ENCODE data around the gene AVPR2. TPM values are rescaled to one million over a fixed set of nuclear protein-coding genes. Genes with fewer than 3 reads are reported as not detected.

Gene AVPR2
- total and polyA plus RNA-seq, 9 of the 15 experiments (the other 6 are each of a cell fraction or from before 2014, with no cell fraction given) = not detected

DNA sequence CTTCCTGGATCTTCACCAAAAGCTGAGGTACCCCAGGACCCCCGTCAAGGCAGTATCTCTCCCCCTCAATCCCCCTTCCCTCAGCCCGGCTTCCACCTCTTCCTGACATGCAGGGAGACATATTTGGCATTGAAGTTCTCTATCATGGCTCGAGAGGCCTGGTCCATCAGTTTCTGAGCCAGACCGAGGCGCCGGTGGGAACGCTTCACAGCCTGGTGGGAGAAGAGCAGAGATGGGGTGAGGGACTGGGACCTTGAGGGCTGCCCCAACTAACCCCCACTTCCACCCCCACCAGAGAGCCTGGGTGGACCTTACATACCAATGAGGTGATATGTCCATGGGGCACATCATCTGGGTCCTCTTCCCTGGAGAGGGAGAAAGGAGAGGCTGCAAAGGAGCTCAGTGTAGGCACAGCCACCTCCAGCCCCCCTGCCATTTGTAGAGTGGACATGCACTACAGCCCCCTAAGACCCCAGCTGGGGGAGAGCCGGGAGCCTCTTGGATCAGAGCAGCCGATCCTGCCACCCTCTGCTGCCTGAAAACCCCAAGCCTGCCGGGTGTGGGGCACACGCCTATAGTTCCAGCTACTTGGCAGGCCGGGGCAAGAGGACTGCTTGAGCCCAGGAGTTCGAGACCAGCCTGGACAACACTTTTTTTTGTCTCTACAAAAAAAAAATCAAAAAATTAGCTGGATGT lies 27.9 kb downstream of the AVPR2 start:
- no peak for ATAC-seq
- FAIRE-seq = no peak
- Histone ChIP-seq H3K9me3 (replicated peaks; ENCODE audit: control insufficient read depth, insufficient read depth, low read depth, low read length) (no peaks in the 10 kb centered on the region), H4K20me1 (replicated peaks; ENCODE audit: control insufficient read depth, insufficient read depth, low read length) (no peaks in the 10 kb centered on the region), H3K79me2 (ENCODE audit: control insufficient read depth, insufficient read depth, low read length) (peaks cover 38% of the 10 kb centered on the region), H3K27me3 (ENCODE audit: control insufficient read depth in 2 of 2, insufficient read depth in 2 of 2, low read length in 2 of 2) (no peaks in the 10 kb centered on the region), H3K27ac (ENCODE audit: extremely low read depth, low read depth, low read length) (no peak overlapping the region), H3K9ac (ENCODE audit: insufficient read depth in 1 of 2, low read depth in 2 of 2, low read length in 2 of 2) (peak overlapping the region in 1 of 2 experiments; percentile 78; a peak in 1 of 4 replicates), H2AFZ (ENCODE audit: low read depth, low read length) (no peak overlapping the region), H3K4me1 (replicated peaks in 1 of 2; ENCODE audit: control insufficient read depth in 2 of 2, insufficient read depth in 2 of 2, low read length in 2 of 2) (peaks cover 22 to 53% of the 10 kb centered on the region in 2 experiments; a peak in 4 of 5 replicates), H3K4me3 (no peak overlapping the region), H3K4me2 (ENCODE audit: insufficient read depth, low read length) (no peak overlapping the region), H3K36me3 (ENCODE audit: control insufficient read depth, insufficient read depth, low read length) (peaks cover 48% of the 10 kb centered on the region), H3K9me1 (ENCODE audit: control insufficient read depth, insufficient read depth, low read length) (no peaks in the 10 kb centered on the region)
- intact Hi-C loops (cut with micrococcal nuclease) = no loop called here
- in situ Hi-C loops (cut with MboI) = no loop called here
- CTCF ChIA-PET (ENCODE audit: low intra/inter-chr PET ratio) = no interaction called here
- BruUV-seq (replicated peaks) = no TSS peak
- no peak for DNase-seq (ENCODE audit: extremely low read depth in 1 of 4, low spot score in 3 of 4)
- WGBS (ENCODE audit: insufficient coverage, low coverage, missing lambda C conversion rate) = 97% methylated on average over 8 of the region's 13 CpGs
- POLR2A ChIA-PET = interaction anchor here (0.6 kb wide), 1 partner anchor 161 kb away, joined by 3 read pairs; no protein-coding TSS in a partner anchor
- TF ChIP-seq ZBTB1 (CRISPR knock-in tag; IDR thresholded peaks at IDR 0.05; ENCODE audit: borderline replicate concordance, low read depth) (no peak), ARID2 (IDR thresholded peaks at IDR 0.05) (no peak), RBFOX2 (IDR thresholded peaks at IDR 0.05; ENCODE audit: low read depth, low read length) (peak; percentile 10; the same call in 1 of the 2 replicates), BRCA1 (IDR thresholded peaks at IDR 0.05) (no peak), BRCA1 (CRISPR knock-in tag; IDR thresholded peaks at IDR 0.05) (no peak)

DNA sequence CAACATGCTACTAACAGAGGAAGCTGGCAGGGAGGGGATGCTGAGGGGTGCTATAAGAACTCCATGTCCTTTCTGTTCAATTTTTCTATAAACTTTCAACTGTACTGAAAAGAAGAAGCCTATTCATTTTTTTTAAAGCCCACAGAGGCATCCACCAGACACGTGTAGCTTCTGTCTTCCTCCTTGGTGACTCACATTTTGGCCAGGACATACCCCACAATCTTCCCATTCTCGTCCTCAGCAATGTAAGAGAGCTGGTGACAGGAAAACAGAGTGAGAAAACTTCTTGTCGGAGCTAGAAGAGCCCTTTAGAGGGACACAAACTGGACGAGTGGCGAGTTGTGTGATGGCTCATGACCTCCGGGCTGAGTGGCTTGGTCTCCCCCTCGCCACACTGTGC lies 29.3 kb downstream of the AVPR2 start:
- Histone ChIP-seq H4K20me1 (replicated peaks; ENCODE audit: control insufficient read depth, insufficient read depth, low read length) (no peaks in the 10 kb centered on the region), H3K27me3 (ENCODE audit: control insufficient read depth in 2 of 2, insufficient read depth in 2 of 2, low read length in 2 of 2) (no peaks in the 10 kb centered on the region), H3K4me2 (ENCODE audit: insufficient read depth, low read length) (peak overlapping the region; percentile 97), H2AFZ (ENCODE audit: low read depth, low read length) (no peak overlapping the region), H3K36me3 (ENCODE audit: control insufficient read depth, insufficient read depth, low read length) (peaks cover 48% of the 10 kb centered on the region), H3K79me2 (ENCODE audit: control insufficient read depth, insufficient read depth, low read length) (peaks cover 32% of the 10 kb centered on the region), H3K9me3 (replicated peaks; ENCODE audit: control insufficient read depth, insufficient read depth, low read depth, low read length) (no peaks in the 10 kb centered on the region), H3K9me1 (ENCODE audit: control insufficient read depth, insufficient read depth, low read length) (no peaks in the 10 kb centered on the region), H3K4me3 (peak overlapping the region; percentile 97), H3K27ac (ENCODE audit: extremely low read depth, low read depth, low read length) (peak overlapping the region; percentile 71; the same call in 2 of the 3 replicates), H3K9ac (ENCODE audit: insufficient read depth in 1 of 2, low read depth in 2 of 2, low read length in 2 of 2) (peak overlapping the region; percentile 86 to 99), H3K4me1 (replicated peaks in 1 of 2; ENCODE audit: control insufficient read depth in 2 of 2, insufficient read depth in 2 of 2, low read length in 2 of 2) (peaks cover 22 to 41% of the 10 kb centered on the region in 2 experiments; a peak in 4 of 5 replicates)
- in situ Hi-C loops (cut with MboI) = no loop called here
- FAIRE-seq (no peak), DNase-seq (ENCODE audit: extremely low read depth in 1 of 4, low spot score in 3 of 4) (no peak), ATAC-seq (no peak)
- TSS peak; percentile 46 for BruUV-seq (replicated peaks)
- ChIA-PET CTCF (ENCODE audit: low intra/inter-chr PET ratio) (no interaction called here), POLR2A (interaction anchor here (0.7 kb wide), 1 partner anchor 26 kb away, joined by 3 read pairs; no protein-coding TSS in a partner anchor)
- intact Hi-C loops (cut with micrococcal nuclease) = no loop called here
- WGBS (ENCODE audit: insufficient coverage, low coverage, missing lambda C conversion rate) = 3% methylated on average over 7 of the region's 7 CpGs
- TF ChIP-seq ZNF140 (CRISPR knock-in tag; IDR thresholded peaks at IDR 0.05) (no peak), FOXJ2 (tag; IDR thresholded peaks at IDR 0.05) (no peak), FOSL1 (tag; conservative IDR thresholded peaks at IDR 0.05) (0 out of 2 replicates have a peak, but pooled peaks have one; percentile 15), HOXB6 (CRISPR knock-in tag; IDR thresholded peaks at IDR 0.05; ENCODE audit: borderline replicate concordance) (no peak), PHB2 (IDR thresholded peaks at IDR 0.05; ENCODE audit: low read depth) (no peak), NCOA4 (IDR thresholded peaks at IDR 0.05; ENCODE audit: partially characterized antibody) (no peak), CHCHD3 (CRISPR knock-in tag; IDR thresholded peaks at IDR 0.05) (no peak), SMAD1 (IDR thresholded peaks at IDR 0.05; ENCODE audit: low read depth, low read length, partially characterized antibody) (no peak), SMAD4 (CRISPR knock-in tag; conservative IDR thresholded peaks at IDR 0.05) (no peak), RBM14 (IDR thresholded peaks at IDR 0.05; ENCODE audit: borderline replicate concordance, insufficient read depth, low read depth, low read length) (no peak), BRD9 (IDR thresholded peaks at IDR 0.05; ENCODE audit: low read depth, partially characterized antibody) (no peak), PHF8 (IDR thresholded peaks at IDR 0.05; ENCODE audit: borderline replicate concordance, low read length) (no peak), SPI1 (IDR thresholded peaks at IDR 0.05; ENCODE audit: borderline replicate concordance, low read depth, low read length) (no peak)

Measured in K562 (cell line).